A673 (cell line): ENCODE measurements around the gene ACTR5. TPM values are rescaled to one million over a fixed set of nuclear protein-coding genes. Genes with fewer than 3 reads are reported as not detected.

ENCODE experiments used
- BruUV-seq: library from RNA; stranded (reverse); fragments of 400-500 nt; replicated peaks from 2 replicates; lab custom pipeline; 2021; lab: Mats Ljungman, UMichigan
- CTCF ChIA-PET: fragments of 300-600 bp; sonication (Branson Sonifier 250); formaldehyde crosslinking; loops from one replicate; lab custom pipeline; 2022; ENCODE audit warnings: antibody characterized with exemption; lab: Charles Lee
- POLR2A ChIA-PET: fragments of 300-600 bp; sonication (Branson Sonifier 250); formaldehyde crosslinking; loops from one replicate; lab custom pipeline; 2022; ENCODE audit warnings: antibody characterized with exemption; ENCODE audit not compliant: low non-redundant PET; lab: Charles Lee
- DNase-seq: peaks from one replicate; pipeline ENCODE4 v3.0.0-alpha.2; 2015; ENCODE audit warnings: low spot score
- H3K27ac ChIP-seq: fragments of 200-600 bp; sonication (generic); 2 replicates; pipeline ENCODE4 v1.5.1; 2016; ENCODE audit warnings: mixed run types, low read depth, mild to moderate bottlenecking, mixed read lengths, antibody characterized with exemption, low read length; ENCODE audit not compliant: poor library complexity, severe bottlenecking
- H3K27me3 ChIP-seq: fragments of 200-600 bp; sonication (generic); replicated peaks from 2 replicates; pipeline ENCODE4 v1.6.1; 2017; ENCODE audit warnings: mixed run types, low read depth, mild to moderate bottlenecking, mixed read lengths, antibody characterized with exemption, low read length; ENCODE audit not compliant: insufficient read depth, poor library complexity
- H3K36me3 ChIP-seq: fragments of 200-600 bp; sonication (generic); 2 replicates; pipeline ENCODE4 v1.6.1; 2016; ENCODE audit warnings: mixed run types, mild to moderate bottlenecking, mixed read lengths, antibody characterized with exemption, low read length; ENCODE audit not compliant: insufficient read depth, poor library complexity, severe bottlenecking
- H3K4me1 ChIP-seq: fragments of 200-600 bp; sonication (generic); 2 replicates; pipeline ENCODE4 v1.6.1; 2017; ENCODE audit warnings: mixed run types, mild to moderate bottlenecking, mixed read lengths, antibody characterized with exemption, low read length; ENCODE audit not compliant: insufficient read depth, poor library complexity, severe bottlenecking
- H3K4me3 ChIP-seq: fragments of 200-600 bp; sonication (generic); 2 replicates; pipeline ENCODE4 v1.5.1; 2016; ENCODE audit warnings: low read depth, mixed run types, mild to moderate bottlenecking, mixed read lengths, low read length; ENCODE audit not compliant: poor library complexity, severe bottlenecking
- H3K9me3 ChIP-seq: fragments of 200-600 bp; sonication (generic); 2 replicates; pipeline ENCODE4 v1.6.1; 2016; ENCODE audit warnings: mixed run types, low read depth, mild to moderate bottlenecking, mixed read lengths, antibody characterized with exemption, low read length; ENCODE audit not compliant: poor library complexity, severe bottlenecking
- EZH2 ChIP-seq: fragments of 200-600 bp; sonication (generic); IDR thresholded peaks from 2 replicates; pipeline ENCODE4 v1.6.1; 2017; ENCODE audit warnings: borderline replicate concordance, low read depth, mild to moderate bottlenecking, mixed read lengths, antibody characterized with exemption, low read length; ENCODE audit not compliant: poor library complexity, severe bottlenecking
- intact Hi-C: fragments of 100-400 bp; cut with micrococcal nuclease; formaldehyde crosslinking; loops from one replicate; pipeline ENCODE4 v1.10.0; 2022; ENCODE audit not compliant: unreplicated experiment
- total RNA-seq: library from RNA; stranded (reverse); gene quantifications from 2 replicates; pipeline ENCODE4 v1.2.3, GENCODE V29; 2021
- TF ChIP-seq, protein P1 (sequence below): fragments of 300-800, 200-600 bp; sonication (generic); conservative IDR thresholded peaks from 2 replicates; pipeline ENCODE4 v1.5.1; 2017; ENCODE audit warnings: low read depth, mild to moderate bottlenecking, antibody characterized with exemption, low read length, moderate library complexity, mixed read lengths

The ACTR5 gene
- total RNA-seq, 1 experiment from 2014 or later: 11.5 TPM

DNA sequence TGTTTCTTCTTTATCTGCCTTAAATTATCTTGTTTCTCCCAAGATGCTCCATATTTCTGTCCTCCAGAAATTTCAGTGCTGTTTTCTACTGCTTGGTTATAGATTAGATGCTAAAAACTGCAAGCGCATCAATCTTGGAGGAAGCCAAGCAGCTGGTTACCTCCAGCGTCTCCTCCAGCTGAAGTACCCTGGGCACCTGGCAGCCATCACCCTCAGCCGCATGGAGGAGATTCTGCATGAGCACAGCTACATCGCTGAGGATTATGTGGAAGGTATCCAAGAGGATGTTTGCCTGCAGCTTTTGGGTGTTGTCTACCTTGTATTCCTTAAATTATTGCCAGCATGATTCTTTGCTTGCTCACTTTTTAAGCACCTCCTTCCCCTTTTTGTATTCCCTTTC, 3.8 kb downstream of the ACTR5 start:
- peaks cover 20% of the 10 kb centered on the region for H3K36me3 ChIP-seq
- BruUV-seq: no TSS peak
- intact Hi-C loops: no loop called here
- peaks cover 6% of the 10 kb centered on the region for H3K4me1 ChIP-seq
- H3K4me3 ChIP-seq: no peak overlapping the region
- no peak overlapping the region for H3K27ac ChIP-seq
- DNase-seq: no peak
- no peaks in the 10 kb centered on the region for H3K27me3 ChIP-seq
- H3K9me3 ChIP-seq: no peaks in the 10 kb centered on the region
- CTCF ChIA-PET: interaction anchor here (0.9 kb wide), 1 partner anchor 102 kb away, joined by 3 read pairs; no protein-coding TSS in a partner anchor
- POLR2A ChIA-PET: no interaction called here
- no peak for TF ChIP-seq EZH2
- TF ChIP-seq, protein P1, sequence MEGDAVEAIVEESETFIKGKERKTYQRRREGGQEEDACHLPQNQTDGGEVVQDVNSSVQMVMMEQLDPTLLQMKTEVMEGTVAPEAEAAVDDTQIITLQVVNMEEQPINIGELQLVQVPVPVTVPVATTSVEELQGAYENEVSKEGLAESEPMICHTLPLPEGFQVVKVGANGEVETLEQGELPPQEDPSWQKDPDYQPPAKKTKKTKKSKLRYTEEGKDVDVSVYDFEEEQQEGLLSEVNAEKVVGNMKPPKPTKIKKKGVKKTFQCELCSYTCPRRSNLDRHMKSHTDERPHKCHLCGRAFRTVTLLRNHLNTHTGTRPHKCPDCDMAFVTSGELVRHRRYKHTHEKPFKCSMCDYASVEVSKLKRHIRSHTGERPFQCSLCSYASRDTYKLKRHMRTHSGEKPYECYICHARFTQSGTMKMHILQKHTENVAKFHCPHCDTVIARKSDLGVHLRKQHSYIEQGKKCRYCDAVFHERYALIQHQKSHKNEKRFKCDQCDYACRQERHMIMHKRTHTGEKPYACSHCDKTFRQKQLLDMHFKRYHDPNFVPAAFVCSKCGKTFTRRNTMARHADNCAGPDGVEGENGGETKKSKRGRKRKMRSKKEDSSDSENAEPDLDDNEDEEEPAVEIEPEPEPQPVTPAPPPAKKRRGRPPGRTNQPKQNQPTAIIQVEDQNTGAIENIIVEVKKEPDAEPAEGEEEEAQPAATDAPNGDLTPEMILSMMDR: no peak

DNA sequence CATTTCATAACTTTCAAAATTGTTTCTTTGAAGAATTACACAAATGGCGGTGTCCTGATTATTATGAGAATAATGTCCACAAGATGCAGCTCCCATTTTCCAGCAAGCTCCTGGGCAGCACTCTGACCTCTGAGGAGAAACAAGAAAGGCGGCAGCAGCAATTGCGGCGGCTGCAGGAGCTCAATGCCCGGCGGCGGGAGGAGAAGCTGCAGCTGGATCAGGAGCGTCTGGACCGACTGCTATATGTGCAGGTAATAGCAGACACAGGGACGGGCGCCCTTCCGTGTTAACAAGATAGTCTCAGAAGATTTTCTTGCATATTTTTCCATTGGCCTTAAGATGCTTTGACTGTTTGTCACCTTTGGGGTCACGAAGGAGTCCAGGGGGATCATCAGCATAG, 6.7 kb downstream of the ACTR5 start:
- H3K9me3 ChIP-seq: no peaks in the 10 kb centered on the region
- intact Hi-C loops: no loop called here
- BruUV-seq: no TSS peak
- H3K36me3 ChIP-seq: peaks cover 25% of the 10 kb centered on the region
- no peak for TF ChIP-seq EZH2
- TF ChIP-seq, protein P1: no peak
- ChIA-PET CTCF (no interaction called here), POLR2A (no interaction called here)
- H3K4me1 ChIP-seq: no peaks in the 10 kb centered on the region
- H3K4me3 ChIP-seq: no peak overlapping the region
- no peak for DNase-seq
- no peaks in the 10 kb centered on the region for H3K27me3 ChIP-seq
- H3K27ac ChIP-seq: no peak overlapping the region

DNA sequence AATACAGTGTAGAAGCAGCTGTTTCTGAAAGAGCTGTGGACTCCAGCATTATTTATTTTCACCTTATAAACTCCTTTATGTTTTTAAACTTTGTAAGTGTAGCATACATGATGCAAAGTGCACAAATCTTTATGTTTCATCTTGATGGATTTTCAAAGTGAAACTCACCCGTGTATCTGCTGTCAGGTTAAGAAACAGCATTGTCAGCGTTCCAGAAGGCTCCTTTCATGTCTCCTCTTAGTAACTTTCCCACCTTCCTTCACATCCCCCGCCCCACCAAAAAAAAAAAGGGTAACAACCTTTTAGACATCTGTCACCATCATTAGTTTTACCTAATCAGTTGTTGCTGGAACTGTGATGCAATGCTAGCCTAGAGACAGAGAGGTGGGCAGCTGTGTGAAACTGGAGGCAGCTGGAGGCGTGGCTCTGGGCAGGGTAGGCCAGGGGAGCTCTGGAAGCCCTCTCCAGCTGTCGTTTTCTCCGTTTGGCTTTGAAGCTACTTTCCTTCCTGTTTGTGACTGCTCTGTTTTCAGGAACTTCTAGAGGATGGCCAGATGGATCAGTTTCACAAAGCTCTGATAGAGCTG, 7.2 kb downstream of the ACTR5 start:
- TF ChIP-seq EZH2: no peak
- TF ChIP-seq, protein P1: no peak
- no peak overlapping the region for H3K27ac ChIP-seq
- H3K36me3 ChIP-seq: peaks cover 25% of the 10 kb centered on the region
- BruUV-seq: no TSS peak
- POLR2A ChIA-PET: no interaction called here
- H3K27me3 ChIP-seq: no peaks in the 10 kb centered on the region
- no peaks in the 10 kb centered on the region for H3K9me3 ChIP-seq
- CTCF ChIA-PET: no interaction called here
- no peak for DNase-seq
- intact Hi-C loops: no loop called here
- H3K4me1 ChIP-seq: no peaks in the 10 kb centered on the region
- no peak overlapping the region for H3K4me3 ChIP-seq
